OCI-LY1 (cell line): ENCODE results near the gene ORC3.

Source experiments
- EZH2 ChIP-seq: fragments of 200-600 bp; sonication (generic), shearing (Covaris generic); IDR thresholded peaks from 2 replicates; pipeline ENCODE4 v1.8.0; 2017; ENCODE audit warnings: borderline replicate concordance, mixed run types, mild to moderate bottlenecking, antibody characterized with exemption, low read length, moderate library complexity, mixed read lengths
- TF ChIP-seq, protein P1 (sequence below): fragments of 200-600 bp; sonication (generic), shearing (Covaris generic); IDR thresholded peaks from 2 replicates; pipeline ENCODE4 v1.5.1; 2017; ENCODE audit warnings: mild to moderate bottlenecking, antibody characterized with exemption, low read length, moderate library complexity, mixed read lengths

DNA sequence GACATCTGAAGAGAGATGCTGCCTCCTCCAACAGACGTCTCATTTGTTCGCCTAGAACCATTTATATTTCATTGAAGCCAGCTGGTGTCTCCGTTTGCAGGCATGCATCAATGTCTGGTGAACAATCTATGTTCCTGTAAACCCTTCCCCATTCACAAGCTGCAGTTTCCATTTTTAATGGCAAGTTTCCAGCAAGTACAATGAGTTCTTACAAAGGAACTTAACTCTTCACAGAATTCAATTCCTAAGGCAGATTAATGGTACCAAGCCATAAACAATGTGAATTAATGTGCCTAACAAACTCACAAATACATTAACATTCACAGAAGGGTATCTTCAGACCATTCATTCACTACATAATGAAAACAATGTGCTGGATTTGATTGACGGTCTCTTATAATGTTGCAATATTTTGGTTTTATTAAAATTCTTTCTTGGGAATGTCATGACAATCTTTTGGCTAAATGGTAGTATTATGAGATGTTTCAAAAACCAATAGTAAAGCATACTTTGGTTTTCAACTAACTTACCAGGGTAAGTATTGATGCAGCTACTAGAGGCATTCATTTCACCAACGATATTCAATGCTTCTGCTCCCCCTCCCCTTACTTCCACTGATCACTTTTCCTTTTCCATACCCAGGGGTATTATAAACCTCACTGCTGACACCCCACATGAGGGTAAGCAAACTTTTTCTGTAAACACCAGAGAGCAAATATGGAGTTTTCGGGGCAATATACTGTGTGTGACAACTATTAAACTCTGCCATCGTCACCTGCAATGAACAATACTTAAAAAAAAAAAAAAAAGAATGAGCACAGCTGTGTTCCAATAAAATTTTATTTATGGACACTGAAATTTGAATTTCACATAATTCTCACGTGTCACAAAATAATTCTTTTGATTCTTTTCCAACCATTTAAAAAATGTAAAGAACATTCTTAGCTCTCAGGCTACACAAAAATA, 107.9 kb downstream of the ORC3 start:
- TF ChIP-seq, protein P1, sequence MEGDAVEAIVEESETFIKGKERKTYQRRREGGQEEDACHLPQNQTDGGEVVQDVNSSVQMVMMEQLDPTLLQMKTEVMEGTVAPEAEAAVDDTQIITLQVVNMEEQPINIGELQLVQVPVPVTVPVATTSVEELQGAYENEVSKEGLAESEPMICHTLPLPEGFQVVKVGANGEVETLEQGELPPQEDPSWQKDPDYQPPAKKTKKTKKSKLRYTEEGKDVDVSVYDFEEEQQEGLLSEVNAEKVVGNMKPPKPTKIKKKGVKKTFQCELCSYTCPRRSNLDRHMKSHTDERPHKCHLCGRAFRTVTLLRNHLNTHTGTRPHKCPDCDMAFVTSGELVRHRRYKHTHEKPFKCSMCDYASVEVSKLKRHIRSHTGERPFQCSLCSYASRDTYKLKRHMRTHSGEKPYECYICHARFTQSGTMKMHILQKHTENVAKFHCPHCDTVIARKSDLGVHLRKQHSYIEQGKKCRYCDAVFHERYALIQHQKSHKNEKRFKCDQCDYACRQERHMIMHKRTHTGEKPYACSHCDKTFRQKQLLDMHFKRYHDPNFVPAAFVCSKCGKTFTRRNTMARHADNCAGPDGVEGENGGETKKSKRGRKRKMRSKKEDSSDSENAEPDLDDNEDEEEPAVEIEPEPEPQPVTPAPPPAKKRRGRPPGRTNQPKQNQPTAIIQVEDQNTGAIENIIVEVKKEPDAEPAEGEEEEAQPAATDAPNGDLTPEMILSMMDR, result no peak
- TF ChIP-seq EZH2, result no peak
